T47D (cell line): Measurements from ENCODE around the gene MPV17L2.

Source experiments
- DNase-seq, 2 experiments: peaks; one replicate each; pipeline versions ENCODE4 v3.0.0 to v3.0.0-alpha.2; 2011 to 2012; ENCODE audit warnings: low read depth in 1 of 2, low spot score in 1 of 2
- JUND ChIP-seq: IDR thresholded peaks from 2 replicates; pipeline ENCODE4 v1.6.1; 2012; ENCODE audit warnings: low read depth
- in situ Hi-C: cut with HindIII; loops from 2 replicates; pipeline ENCODE4 v1.10.0; 2016; ENCODE audit warnings: low sequenced_read_pairs, low pct_unique_long_range_greater_than_20kb

Gene MPV17L2

DNA sequence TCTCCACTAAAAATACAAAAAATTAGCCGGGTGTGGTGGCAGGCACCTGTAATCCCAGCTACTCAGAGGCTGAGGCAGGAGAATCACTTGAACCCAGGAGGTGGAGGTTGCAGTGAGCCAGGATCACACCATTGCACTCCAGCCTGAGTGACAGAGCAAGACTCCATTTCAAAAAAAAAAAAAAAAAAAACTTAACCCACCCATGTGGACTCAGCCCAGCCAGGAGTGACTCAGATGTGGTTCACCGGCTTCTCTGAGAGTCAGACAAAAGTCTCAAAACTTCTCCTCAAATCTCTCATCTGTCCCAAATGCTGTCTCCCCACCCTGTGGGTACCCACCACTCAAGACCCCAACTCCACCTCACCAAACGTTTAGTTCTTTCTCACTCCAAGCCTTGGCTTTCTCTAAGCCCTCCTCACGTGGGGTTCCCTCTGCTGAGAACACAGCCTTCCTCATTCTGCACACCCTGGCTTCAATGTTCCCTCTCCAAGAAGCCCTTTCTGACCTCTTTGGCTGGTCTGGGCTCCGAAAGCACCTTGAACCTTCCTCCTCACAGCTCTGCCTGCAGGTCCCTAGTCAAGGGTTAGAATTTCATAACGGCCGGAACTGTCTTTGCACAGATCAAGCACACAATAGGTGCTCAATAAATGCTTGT, 21.9 kb downstream of the MPV17L2 start:
- TF ChIP-seq JUND, result no peak
- in situ Hi-C loops, result no loop called here
- DNase-seq, result no peak

- no peak for TF ChIP-seq JUND
- in situ Hi-C loops, result no loop called here
- DNase-seq, result no peak
Observed at GRCh38 chr19:18216789-18217188, 23.8 kb downstream of the MPV17L2 start.

DNA sequence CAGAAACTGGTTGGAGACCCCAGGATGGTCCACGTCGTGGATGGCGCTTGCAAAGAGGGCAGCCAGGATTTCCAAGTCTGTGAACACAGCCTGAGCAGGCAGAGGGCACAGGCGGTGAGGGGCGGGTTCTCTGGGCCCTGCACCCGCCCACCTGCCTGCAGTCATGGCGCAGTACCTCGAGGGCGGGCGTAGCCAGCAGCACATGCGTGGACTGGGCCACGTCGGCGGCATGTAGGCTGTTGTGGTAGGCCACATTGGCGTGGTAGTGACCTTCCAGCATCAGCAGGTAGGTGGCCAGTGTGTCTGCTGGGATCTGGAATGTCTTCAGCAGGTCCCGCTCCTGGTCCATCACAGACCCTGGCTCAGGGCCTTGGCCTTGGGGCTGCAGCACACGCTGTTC, 25.1 kb downstream of the MPV17L2 start:
- no peak for TF ChIP-seq JUND
- in situ Hi-C loops, result no loop called here
- DNase-seq, result no peak

DNA sequence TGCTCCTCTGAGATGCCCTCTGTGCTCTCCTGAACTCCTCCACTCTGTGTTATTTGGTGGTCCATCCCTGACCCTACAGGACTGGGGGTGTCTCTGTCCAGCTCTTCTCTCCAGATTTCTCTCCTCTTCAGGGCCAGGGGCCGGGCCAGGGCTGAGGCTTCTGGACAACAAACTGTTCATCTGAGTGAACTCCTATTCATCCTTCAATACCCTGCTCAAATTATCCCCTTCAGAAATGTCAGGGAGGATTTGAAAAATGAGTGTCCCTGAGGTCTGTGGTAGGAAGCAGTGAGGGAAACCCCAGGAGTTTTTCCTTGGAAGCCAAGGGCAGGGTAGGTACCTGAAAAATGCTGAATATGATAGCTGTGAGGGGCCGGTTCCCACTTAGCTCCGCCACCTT, 25.6 kb downstream of the MPV17L2 start:
- no peak for DNase-seq
- TF ChIP-seq JUND, result no peak
- in situ Hi-C loops, result no loop called here

DNA sequence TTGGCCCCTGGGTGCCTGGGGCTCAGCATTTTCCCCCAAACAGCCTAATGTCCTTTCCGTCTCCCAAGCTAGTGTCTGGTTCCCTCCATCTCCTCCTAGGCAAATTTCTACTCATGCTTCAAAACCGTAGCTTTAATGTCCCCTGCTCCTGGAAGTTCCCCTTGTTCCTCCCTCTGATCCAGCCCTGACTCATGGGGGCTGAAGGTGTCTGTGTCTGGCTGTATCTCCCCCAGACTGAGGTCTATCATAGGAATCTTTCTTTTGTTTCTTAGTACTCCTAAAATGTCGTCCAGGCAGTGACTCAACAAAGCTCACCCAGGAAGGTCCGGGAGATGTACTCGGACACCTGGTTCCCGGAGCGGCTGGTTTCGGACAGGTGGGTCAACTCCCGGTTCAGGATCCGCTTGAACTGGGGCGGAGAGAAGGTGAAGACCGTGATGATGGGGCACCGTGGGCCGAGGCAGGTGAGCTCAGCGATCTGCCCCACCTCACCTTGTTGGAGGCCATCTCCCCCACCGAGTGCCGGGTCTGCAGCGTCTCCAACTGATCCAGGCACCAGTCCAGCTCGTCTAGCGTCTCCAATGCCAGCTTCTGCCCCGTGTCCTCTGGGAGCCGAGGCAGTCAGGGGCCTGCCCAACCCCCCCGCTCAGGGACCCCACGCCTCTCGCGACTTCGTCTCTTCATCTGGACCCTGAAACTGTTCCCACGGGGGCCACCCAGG, 27.1 kb downstream of the MPV17L2 start:
- no peak for TF ChIP-seq JUND
- in situ Hi-C loops, result no loop called here
- DNase-seq, result no peak

- DNase-seq, result peak in 1 of 2 experiments; percentile 32
- no peak for TF ChIP-seq JUND
- in situ Hi-C loops, result no loop called here
Observed at GRCh38 chr19:18220632-18221275, 27.7 kb downstream of the MPV17L2 start.

- no peak for DNase-seq
- TF ChIP-seq JUND, result no peak
- in situ Hi-C loops, result no loop called here
Observed at GRCh38 chr19:18221815-18222725, 29.1 kb downstream of the MPV17L2 start.

DNA sequence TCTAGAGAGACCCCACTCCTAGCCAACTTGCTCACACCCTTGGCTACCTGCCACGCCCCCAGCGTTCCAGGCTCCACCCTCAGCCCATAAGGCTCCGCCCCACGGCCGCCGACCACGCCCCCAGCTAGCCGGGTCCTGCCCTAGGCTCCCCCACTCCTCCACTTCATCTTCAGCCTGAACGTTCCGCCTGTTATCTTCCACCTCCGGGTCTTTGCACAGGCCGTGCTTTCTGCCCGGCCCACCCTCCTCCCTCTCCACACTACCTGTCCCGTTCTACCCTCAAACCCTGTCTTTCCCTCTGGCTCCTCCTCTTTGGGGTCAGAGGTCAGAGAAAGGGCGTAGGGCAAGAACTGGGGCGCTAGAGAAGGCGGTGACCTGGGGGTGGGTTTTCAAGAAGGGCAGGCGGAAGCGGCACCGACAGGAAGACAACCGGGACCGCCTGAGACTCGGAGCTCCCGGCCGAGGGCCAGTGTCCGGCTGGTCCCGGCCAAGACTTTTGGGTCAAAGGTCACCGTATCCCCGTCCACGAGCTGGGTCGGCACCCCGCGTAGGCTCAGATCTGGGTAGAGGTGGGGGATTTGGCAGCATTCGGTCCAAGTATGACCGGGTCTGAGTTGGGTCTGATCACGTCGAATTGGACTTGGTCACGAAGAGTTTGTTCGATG, 31.0 kb downstream of the MPV17L2 start:
- peak in 1 of 2 experiments; percentile 69 for DNase-seq
- no peak for TF ChIP-seq JUND
- in situ Hi-C loops, result no loop called here

DNA sequence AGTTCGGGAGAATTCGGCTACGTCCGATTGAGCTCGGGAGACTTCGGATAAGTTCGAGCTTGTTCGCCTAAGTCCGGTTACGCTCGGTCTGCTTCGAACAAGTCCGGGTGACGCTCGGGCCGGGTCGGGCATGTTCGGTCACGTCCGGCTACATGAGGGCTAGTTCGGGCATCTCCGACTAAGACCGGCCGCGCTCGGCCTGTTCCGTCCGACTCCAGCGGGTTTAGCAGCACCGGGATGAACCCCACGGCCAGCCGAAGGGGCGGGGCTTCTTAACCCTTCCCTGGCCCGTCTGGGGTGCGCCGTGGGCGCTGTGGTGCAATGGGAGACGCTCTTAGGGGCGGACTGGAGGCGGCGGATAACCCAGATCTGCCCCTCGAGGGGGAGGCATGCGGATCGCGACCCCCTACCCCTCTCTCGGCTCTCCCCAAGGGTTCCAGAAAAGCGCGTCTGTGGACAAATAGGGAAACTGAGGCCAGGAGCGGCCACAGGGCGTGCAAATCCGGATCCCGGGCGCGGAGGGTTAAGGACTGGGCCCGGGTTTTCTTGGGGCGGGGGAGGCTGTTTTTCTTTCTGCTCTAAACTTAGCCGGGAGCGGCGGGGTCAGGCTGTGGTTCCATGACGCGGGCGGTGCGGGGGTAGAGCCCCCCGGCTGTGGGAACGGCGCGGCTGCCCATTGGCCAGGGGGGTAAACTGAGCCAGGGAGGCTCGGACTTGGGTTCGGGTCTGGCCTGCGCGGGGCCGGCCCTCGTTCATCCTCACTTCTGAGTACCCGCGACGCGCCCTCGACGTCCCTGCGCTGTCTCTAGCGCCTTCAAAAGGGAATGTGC, 31.7 kb downstream of the MPV17L2 start:
- in situ Hi-C loops, result no loop called here
- no peak for TF ChIP-seq JUND
- peak; percentile 95 to 98 for DNase-seq

- in situ Hi-C loops, result no loop called here
- no peak for TF ChIP-seq JUND
- no peak for DNase-seq
Observed at GRCh38 chr19:18225355-18225701, 32.3 kb downstream of the MPV17L2 start.

- in situ Hi-C loops, result no loop called here
- TF ChIP-seq JUND, result no peak
- no peak for DNase-seq
Observed at GRCh38 chr19:18225702-18226468, 32.9 kb downstream of the MPV17L2 start, which contains the start of gene PDE4C. Gene PDE4C (minus strand): TSS chr19:18226438. CDS start chr19:18226415, 23 bp downstream.
